SK-N-SH treated with all-trans-retinoic acid at 6 μM for 48 hours (cell line): Measurements from ENCODE around the gene PRKAG2.
A peak's percentile ranks its signal among the peaks of the same experiment; 100 is the strongest.

ENCODE experiments used
- ATAC-seq: fragments of 200-7000 bp; cut with Tn5 transposase; 3 replicates; pipeline ENCODE4 v1.9.1; 2020; ENCODE audit warnings: mild to moderate bottlenecking, moderate library complexity
- BACH2 ChIP-seq: fragments of 250-450 bp; sonication (Bioruptor Pico); IDR thresholded peaks from 2 replicates; pipeline ENCODE4 v1.9.0; 2021; ENCODE audit warnings: mild to moderate bottlenecking, borderline replicate concordance
- CREB5 ChIP-seq: fragments of 250-450 bp; sonication (Bioruptor Pico); IDR thresholded peaks from 2 replicates; pipeline ENCODE4 v1.5.1; 2020; ENCODE audit warnings: low read depth, mild to moderate bottlenecking, moderate library complexity
- CSDC2 ChIP-seq: fragments of 250-450 bp; sonication (Bioruptor Pico); IDR thresholded peaks from 2 replicates; pipeline ENCODE4 v1.5.0; 2020; ENCODE audit warnings: mild to moderate bottlenecking, moderate library complexity
- CSRNP3 ChIP-seq: fragments of 250-450 bp; sonication (Bioruptor Pico); IDR thresholded peaks from 2 replicates; pipeline ENCODE4 v1.5.1; 2021; ENCODE audit warnings: mild to moderate bottlenecking, moderate library complexity
- ESRRG ChIP-seq: fragments of 250-450 bp; sonication (Bioruptor Pico); IDR thresholded peaks from 2 replicates; pipeline ENCODE4 v1.6.1; 2021; ENCODE audit warnings: mild to moderate bottlenecking
- GLIS3 ChIP-seq: fragments of 250-450 bp; sonication (Bioruptor Pico); IDR thresholded peaks from 2 replicates; pipeline ENCODE4 v1.5.0; 2020; ENCODE audit warnings: mild to moderate bottlenecking, moderate library complexity
- OSR1 ChIP-seq: fragments of 250-450 bp; sonication (Bioruptor Pico); IDR thresholded peaks from 2 replicates; pipeline ENCODE4 v1.8.0; 2022; ENCODE audit warnings: moderate library complexity, mild to moderate bottlenecking, inconsistent platforms
- PATZ1 ChIP-seq: fragments of 250-450 bp; sonication (Bioruptor Pico); IDR thresholded peaks from 2 replicates; pipeline ENCODE4 v1.8.0; 2020; ENCODE audit warnings: mild to moderate bottlenecking, moderate library complexity, borderline replicate concordance
- POU6F1 ChIP-seq: fragments of 250-450 bp; sonication (Bioruptor Pico); IDR thresholded peaks from 2 replicates; pipeline ENCODE4 v1.8.0; 2021; ENCODE audit warnings: low read depth, mild to moderate bottlenecking, moderate library complexity, borderline replicate concordance
- RARB ChIP-seq: fragments of 250-450 bp; sonication (Bioruptor Pico); IDR thresholded peaks from 2 replicates; pipeline ENCODE4 v1.8.0; 2021; ENCODE audit warnings: mild to moderate bottlenecking, moderate library complexity
- SNAI2 ChIP-seq: fragments of 250-450 bp; sonication (Bioruptor Pico); IDR thresholded peaks from 2 replicates; pipeline ENCODE4 v1.5.0; 2020; ENCODE audit warnings: mild to moderate bottlenecking, moderate library complexity
- TCF4 ChIP-seq: fragments of 250-450 bp; sonication (Bioruptor Pico); IDR thresholded peaks from 2 replicates; pipeline ENCODE4 v1.8.0; 2021; ENCODE audit warnings: mild to moderate bottlenecking, moderate library complexity, borderline replicate concordance
- TOX ChIP-seq: fragments of 250-450 bp; sonication (Bioruptor Pico); IDR thresholded peaks from 2 replicates; pipeline ENCODE4 v1.8.0; 2021; ENCODE audit warnings: mild to moderate bottlenecking, moderate library complexity, borderline replicate concordance
- TSHZ2 ChIP-seq: fragments of 250-450 bp; sonication (Bioruptor Pico); IDR thresholded peaks from 2 replicates; pipeline ENCODE4 v1.5.0; 2020; ENCODE audit warnings: mild to moderate bottlenecking, moderate library complexity
- ZC3H10 ChIP-seq: fragments of 250-450 bp; sonication (Bioruptor Pico); IDR thresholded peaks from 2 replicates; pipeline ENCODE4 v1.5.1; 2021; ENCODE audit warnings: mild to moderate bottlenecking, moderate library complexity
- ZFP3 ChIP-seq: fragments of 250-450 bp; sonication (Bioruptor Pico); IDR thresholded peaks from 2 replicates; pipeline ENCODE4 v1.5.0; 2020; ENCODE audit warnings: mild to moderate bottlenecking, moderate library complexity
- ZFP30 ChIP-seq: fragments of 450-650 bp; formaldehyde crosslinking; IDR thresholded peaks from 2 replicates; pipeline ENCODE4 v1.5.0; 2022; ENCODE audit warnings: mild to moderate bottlenecking, moderate library complexity
- ZNF565 ChIP-seq: fragments of 450-650 bp; formaldehyde crosslinking; conservative IDR thresholded peaks from 2 replicates; pipeline ENCODE4 v1.5.0; 2020; ENCODE audit warnings: low read depth, mild to moderate bottlenecking, moderate library complexity
- ZNF70 ChIP-seq: fragments of 450-650 bp; formaldehyde crosslinking; IDR thresholded peaks from 2 replicates; pipeline ENCODE4 v1.5.0; 2020; ENCODE audit warnings: mild to moderate bottlenecking, moderate library complexity

The PRKAG2 gene

GRCh38 chr7:151809146-151809863 is 67.6 kb downstream of the PRKAG2 start:
- TF ChIP-seq SNAI2: no peak
- no peak for TF ChIP-seq ZC3H10
- no peak for TF ChIP-seq RARB (CRISPR knock-in tag)
- TF ChIP-seq TOX: no peak
- no peak for TF ChIP-seq GLIS3 (CRISPR knock-in tag)
- no peak for TF ChIP-seq OSR1 (CRISPR knock-in tag)
- no peak for TF ChIP-seq BACH2
- no peak for TF ChIP-seq ZNF70 (CRISPR knock-in tag)
- no peak for TF ChIP-seq CREB5
- no peak for TF ChIP-seq ZFP30 (CRISPR knock-in tag)
- TF ChIP-seq ZNF565 (CRISPR knock-in tag): no peak
- no peak for TF ChIP-seq TSHZ2 (CRISPR knock-in tag)
- ATAC-seq: no peak; the same call in 1 of the 3 replicates

GRCh38 chr7:151808400-151809145 is 68.3 kb downstream of the PRKAG2 start:
- TF ChIP-seq ZFP3 (CRISPR knock-in tag) (no peak), SNAI2 (no peak), ZC3H10 (no peak), BACH2 (no peak), ESRRG (CRISPR knock-in tag) (no peak), CSDC2 (CRISPR knock-in tag) (no peak), ZNF70 (CRISPR knock-in tag) (no peak), OSR1 (CRISPR knock-in tag) (no peak), PATZ1 (CRISPR knock-in tag) (no peak), CSRNP3 (CRISPR knock-in tag) (no peak), TSHZ2 (CRISPR knock-in tag) (no peak), POU6F1 (CRISPR knock-in tag) (no peak), TCF4 (CRISPR knock-in tag) (no peak), TOX (no peak), ZFP30 (CRISPR knock-in tag) (no peak), ZNF565 (CRISPR knock-in tag) (no peak)
- peak; percentile 88 for ATAC-seq
